Suprapubic skin (tissue), 3 donors: ENCODE results near the gene ATP12A.

Source experiments
- EP300 ChIP-seq: sonication (generic); formaldehyde crosslinking; IDR thresholded peaks from one replicate; pipeline ENCODE4 v1.6.1; 2017; ENCODE audit warnings: antibody characterized with exemption
- TF ChIP-seq, protein P1 (sequence below), 2 donors: fragments of 200-600 bp in 1 of 2; fragments of 450-650 bp in 1 of 2; sonication (generic) in 1 of 2; IDR thresholded peaks; one replicate each; pipeline ENCODE4 v1.5.1; 2016 to 2019; ENCODE audit warnings: antibody characterized with exemption in 2 of 2, mild to moderate bottlenecking in 1 of 2, moderate library complexity in 1 of 2

DNA sequence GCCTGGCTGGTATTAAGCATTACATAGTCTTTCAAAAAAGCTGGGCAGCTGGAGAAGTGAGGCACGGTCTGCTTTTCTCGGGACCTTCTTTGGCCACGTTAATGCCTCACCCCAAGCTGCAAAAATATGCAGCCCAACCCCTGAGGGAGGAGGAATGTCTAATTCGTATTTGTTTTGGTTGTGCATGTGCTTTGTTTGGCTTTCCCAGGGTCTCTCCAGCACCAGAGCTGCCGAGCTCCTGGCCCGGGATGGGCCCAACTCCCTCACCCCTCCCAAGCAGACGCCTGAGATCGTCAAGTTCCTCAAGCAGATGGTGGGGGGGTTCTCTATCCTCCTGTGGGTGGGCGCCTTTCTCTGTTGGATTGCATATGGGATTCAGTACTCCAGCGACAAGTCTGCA is 7.9 kb downstream of the ATP12A start:
- TF ChIP-seq, protein P1, sequence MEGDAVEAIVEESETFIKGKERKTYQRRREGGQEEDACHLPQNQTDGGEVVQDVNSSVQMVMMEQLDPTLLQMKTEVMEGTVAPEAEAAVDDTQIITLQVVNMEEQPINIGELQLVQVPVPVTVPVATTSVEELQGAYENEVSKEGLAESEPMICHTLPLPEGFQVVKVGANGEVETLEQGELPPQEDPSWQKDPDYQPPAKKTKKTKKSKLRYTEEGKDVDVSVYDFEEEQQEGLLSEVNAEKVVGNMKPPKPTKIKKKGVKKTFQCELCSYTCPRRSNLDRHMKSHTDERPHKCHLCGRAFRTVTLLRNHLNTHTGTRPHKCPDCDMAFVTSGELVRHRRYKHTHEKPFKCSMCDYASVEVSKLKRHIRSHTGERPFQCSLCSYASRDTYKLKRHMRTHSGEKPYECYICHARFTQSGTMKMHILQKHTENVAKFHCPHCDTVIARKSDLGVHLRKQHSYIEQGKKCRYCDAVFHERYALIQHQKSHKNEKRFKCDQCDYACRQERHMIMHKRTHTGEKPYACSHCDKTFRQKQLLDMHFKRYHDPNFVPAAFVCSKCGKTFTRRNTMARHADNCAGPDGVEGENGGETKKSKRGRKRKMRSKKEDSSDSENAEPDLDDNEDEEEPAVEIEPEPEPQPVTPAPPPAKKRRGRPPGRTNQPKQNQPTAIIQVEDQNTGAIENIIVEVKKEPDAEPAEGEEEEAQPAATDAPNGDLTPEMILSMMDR (IDR thresholded peaks at IDR 0.05) = no peak
- TF ChIP-seq EP300 = no peak
